HG03565 (cell line): ENCODE data around the gene THAP7.

Experiments used
- ATAC-seq: cut with Tn5 transposase; IDR thresholded peaks from one replicate; pipeline ENCODE4 v1.9.1; 2021; ENCODE audit warnings: mild to moderate bottlenecking, moderate library complexity; ENCODE audit not compliant: unreplicated experiment

The THAP7 gene

DNA sequence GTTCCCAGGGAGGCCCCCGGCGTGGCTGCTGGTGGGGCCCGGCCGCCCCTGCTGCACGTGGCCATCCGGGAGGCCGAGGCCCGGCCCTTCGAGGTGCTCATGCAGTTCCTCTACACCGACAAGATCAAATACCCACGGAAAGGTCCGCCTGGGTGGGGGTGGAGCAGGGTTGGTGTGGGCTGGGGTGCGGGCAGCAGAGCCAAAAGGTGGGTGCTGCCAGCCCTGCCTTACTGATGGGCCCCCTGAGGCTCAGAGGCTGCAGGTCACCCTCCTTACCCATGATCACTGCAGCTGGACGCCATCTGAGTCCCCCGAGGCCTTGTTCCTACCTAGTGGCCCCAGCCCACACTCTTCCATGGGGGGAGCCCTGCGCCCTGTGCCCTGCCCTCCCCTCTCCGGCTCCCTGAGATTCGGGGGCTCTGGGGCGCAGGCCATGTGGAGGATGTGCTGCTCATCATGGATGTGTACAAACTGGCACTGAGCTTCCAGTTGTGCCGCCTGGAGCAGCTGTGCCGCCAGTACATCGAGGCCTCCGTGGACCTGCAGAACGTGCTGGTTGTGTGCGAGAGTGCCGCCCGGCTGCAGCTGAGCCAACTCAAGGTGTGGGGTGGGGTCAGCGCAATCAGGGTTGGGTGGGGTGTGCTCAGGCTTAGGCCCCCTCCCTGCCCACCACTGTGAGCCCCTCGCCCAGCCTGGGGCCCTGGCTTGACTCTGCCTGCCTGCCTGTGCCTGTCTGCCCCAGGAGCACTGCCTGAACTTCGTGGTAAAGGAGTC, 7.6 kb downstream of the THAP7 start:
- ATAC-seq, result no peak

DNA sequence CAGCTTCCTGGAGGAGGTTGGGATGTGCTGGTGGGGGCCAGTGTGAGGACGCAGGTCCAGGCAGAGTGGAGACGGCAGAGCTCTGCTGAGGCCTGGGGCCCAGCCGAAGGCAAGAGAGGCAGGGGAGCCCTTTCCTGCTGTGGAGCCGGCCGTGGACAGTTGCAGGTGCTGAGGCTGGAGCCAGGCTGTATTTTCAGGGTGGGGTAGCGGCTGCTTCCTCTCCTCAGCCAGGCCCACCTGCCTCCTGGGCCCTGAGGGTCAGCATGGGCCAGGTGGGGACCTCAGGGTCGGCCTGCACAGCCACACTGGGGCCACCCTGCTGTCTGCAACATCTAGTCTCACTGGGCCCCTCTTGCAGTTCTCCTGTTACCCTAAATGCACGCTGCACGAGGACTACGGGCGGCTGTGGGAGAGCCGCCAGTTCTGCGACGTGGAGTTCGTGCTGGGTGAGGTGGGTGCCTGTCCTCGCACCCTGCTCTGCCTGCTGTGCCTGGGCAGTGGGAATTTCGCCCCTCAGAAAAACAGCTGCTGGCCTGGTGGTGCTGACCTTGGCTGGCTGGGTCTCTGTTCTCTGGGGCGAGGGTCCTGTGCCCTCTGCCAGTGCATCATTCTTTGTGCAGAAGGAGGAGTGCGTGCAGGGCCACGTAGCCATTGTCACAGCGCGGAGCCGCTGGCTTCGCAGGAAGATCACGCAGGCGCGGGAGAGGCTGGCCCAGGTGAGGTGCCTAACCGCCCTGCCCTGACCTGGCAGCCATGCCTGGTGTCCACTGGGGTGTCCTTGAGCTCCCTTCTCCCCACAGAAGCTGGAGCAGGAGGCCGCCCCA, 8.4 kb downstream of the THAP7 start:
- ATAC-seq, result no peak

DNA sequence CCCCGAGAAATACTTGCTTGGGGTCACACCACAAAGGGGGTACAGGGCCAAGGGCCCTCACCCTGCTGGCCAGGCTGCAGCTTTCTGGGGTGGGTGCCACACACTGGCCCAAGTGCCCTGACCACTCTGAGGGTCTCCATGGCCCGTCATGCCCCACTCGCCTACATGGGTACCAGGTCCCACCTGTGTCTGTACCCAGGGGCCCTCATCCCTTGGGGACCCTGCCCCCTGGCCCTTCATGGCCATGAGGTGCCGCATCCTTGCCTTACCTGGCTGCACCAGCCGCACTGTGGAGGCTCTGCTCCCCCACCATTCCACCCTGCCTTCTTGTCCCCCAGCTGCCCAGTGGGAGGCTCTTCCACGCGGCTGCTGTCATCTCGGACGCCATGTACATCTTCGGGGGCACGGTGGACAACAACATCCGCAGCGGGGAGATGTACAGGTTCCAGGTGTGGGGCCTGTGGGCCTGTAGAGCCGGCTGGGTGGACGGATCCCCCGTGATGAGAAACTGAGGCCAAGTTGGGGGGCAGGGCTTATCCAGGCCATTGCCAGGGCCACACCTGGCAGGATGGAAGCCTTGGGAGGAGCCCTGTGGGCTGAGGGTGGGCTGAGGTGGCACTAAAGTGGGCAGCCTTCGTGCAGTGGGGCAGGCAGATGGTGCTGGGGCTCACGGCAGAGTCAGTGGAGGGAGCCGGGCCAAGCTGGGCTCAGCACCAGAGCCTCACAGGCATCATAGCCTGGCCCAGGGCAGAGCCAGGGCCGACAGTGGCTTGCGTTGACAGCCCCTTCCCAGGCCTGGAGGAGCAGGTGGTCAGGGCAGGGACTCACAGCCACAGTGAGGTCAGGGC, 9.2 kb downstream of the THAP7 start:
- no peak for ATAC-seq

DNA sequence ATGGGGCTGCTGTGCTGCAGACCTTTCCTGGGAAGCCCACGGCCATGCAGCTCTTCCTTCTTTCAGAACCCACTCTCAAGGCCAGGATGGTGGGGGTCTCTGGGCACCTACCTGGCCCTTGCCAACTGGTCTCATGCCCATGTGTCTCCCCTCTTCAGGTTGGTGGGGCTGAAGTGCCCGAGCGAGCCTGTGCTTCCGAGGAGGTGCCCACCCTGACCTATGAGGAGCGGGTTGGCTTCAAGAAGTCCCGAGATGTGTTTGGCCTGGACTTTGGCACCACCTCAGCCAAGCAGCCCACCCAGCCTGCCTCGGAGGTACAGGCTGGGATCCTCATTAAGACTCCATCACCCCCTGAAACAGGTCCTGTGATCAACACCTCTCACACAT, 9.9 kb downstream of the THAP7 start:
- no peak for ATAC-seq

DNA sequence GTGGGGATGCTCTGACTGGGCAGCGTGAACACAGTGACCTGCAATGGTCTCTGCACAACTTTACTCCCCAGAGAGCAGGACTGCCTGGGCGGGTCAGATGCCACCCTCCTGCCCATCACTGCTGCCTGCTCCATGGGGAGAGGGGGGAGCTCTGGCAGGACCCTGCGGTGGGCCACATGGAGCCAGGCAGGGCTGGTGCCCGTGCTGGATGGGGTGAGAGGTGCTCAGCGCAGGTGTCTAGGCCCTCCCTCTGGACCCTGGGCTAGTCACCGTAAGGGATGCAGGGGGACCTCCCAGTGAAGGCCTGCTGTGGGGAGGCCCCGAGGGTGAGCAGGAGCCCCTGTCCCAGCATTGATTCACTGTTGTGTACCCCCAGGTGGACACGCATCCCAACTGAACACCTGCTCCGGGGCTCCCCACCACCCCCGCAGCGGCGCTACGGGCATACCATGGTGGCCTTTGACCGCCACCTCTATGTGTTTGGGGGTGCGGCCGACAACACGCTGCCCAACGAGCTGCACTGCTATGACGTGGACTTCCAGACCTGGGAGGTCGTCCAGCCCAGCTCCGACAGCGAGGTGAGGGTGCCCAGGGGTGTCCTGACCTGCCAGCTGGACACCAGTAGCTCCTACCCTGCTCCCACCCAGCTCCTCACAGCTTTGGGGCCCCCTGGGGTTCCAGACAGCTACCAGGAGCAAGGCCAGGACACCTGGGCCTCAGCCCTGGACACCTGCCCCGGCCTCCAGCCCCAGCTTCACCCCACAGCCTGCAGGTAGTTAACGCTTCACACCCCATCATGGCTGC, 10.5 kb downstream of the THAP7 start:
- ATAC-seq, result no peak

DNA sequence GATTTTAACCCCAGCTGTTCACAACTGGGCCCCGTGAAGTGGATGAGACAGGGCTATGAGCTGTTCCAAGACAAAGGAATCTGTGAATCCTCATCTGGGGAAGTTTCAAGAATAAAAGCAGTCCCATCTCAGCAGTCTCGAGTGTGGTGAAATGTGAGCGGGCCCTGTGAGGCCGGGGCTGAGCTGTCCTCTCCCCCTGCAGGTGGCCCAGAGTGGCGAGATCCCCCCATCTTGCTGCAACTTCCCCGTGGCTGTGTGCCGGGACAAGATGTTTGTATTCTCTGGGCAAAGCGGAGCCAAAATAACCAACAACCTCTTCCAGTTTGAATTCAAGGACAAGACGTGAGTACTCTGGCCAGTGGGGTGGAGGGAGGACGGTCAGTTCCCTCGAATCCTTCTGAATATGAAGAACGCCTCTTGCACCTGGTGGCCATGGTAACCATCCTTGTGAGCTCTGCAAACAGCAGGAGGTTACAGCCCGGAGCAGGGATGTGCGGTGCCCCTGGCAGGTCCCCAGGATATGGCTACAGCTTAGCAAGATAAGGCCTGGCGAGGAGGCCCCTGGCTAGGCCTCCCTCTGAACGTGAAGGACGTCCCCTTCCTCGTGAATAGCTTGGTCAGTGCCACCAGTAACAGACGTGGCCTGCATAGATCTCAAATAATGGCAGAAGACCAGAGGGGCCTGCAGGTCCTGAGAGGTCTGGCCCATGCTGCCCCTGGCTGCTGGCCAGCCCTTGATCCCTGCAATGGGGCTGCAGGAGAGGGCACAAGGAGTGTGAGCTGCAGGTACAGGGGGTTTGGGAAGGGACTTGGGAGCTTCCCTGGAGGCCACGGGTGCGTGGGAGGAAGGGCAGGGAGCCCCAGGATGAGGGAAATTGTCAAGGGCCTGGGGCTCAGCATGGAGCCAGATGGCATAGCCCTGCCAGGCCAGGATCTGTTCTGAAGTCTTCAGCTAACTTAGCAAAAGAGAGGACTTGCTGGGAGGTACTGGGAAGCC, 11.4 kb downstream of the THAP7 start:
- ATAC-seq, result no peak

DNA sequence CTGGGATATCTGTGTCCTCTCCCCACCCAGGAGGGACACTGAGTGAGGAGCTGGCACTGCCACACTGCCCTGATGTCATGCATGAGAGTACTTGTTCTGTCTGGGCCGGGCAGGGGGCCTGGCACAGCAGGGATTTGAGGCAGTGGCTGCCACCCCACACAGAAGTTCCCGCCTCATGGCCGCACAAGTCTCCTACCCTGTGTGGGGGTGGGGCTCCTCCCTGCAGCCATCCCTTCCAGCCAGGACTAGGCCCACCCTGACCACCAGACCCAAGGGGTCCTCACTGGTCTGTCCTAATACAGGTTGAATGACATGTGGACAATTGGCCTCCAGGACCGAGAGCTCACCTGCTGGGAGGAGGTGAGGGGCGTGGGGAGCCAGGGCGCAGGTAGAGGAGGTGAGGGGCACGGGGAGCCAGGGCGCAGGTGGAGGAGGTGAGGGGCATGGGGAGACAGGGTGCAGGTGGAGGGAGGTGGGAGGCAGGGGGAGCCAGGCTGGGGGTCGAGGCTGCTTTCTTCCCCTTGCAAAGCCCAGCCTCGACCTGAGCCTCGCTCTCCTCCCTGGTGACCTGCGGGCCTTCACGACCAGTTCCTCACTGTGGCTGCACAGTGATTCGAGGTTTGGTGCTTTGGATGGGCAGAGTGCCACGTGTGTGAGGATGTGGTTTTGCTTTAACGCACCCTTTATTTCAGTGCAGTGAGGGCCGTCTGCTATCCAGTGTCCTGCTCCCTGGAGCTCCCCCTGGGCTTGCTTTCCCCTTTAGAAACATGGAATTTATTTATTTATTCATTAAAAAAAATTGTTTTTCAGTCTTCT, 12.4 kb downstream of the THAP7 start:
- ATAC-seq, result no peak

DNA sequence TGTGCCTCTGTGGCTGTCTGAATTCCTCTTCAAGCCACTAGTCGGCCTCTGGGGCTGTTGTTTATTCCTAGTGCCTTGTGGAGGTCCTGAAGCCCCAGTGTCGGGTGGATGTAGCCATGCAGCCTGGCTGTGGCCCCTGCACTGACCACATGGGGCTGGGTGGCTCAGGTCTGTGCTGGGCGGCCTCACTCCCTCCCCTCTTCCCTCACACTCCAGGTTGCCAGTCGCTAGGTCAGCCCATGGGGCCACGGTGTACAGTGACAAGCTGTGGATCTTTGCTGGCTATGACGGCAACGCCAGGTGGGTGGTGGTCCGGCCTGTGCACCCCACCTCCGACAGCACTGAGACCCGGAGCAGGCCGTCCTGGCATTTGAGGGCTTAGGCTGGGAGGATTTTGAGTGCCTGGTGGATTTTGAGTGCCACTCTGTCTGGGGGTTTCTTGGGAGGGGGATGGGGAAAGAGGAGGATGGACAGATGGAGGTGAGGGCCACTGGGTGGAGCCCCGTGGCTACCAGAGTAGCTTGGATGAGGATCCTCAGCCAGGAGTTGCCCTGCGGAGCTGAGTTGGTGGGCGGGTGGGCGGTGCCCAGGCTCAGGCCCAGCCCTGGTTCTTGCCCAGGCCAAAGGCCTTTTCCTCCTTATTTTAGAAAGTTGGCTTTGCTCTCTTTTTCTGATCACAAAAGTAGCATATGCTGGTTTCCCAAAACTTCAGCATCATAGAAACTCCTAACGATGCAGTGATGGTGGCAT, 13.2 kb downstream of the THAP7 start:
- ATAC-seq, result no peak

DNA sequence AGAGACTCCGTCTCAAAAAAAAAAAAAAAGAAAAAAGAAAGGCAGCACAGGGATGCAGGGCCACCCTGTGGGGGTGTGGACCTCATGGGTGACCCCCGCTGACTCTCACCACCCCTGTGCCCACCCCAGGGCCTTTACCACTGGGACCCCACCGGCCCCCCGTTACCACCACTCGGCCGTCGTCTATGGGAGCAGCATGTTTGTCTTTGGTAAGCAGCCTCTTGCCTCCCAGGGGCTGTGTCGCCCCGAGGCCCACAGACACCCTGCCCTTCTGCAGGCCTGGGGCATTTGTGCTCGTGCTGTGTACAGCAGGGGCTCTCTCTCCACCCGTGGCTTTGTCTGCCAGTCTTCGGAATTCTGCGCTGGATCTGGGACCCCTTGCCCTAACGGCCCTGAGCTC, 14.5 kb downstream of the THAP7 start:
- no peak for ATAC-seq

DNA sequence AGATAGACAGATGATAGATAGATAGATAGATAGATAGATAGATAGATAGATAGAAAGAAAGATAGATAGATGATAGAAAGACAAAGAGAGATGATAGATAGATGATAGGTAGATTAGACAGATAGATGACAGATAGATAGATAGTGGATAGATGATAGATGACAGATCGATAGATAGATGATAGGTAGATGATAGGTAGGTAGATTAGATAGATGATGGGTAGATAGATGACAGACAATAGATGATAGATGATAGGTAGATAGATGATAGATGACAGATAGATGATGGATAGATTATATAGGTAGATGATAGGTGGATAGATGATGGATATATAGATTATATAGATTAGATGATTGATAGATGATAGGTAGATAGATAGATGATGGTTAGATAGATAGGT, 15.6 kb downstream of the THAP7 start:
- ATAC-seq, result no peak

DNA sequence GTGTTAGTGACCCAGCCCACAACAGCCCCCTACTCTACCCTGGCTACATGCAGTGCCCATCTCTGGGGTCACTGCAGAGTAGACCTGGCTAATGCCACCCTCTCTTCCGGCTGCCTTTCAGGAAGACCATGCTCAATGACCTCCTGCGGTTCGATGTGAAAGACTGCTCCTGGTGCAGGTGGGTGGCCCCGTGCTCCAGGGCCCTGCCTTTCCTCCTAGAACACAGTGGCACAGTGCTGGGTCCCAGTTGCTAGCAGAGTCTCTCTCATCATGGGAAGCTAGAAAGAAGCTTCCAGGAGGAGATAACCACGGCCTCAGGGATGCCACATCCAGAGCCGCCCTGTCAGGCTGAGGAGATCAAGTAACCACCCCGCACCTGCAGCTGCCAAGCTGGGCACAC, 16.2 kb downstream of the THAP7 start:
- no peak for ATAC-seq

DNA sequence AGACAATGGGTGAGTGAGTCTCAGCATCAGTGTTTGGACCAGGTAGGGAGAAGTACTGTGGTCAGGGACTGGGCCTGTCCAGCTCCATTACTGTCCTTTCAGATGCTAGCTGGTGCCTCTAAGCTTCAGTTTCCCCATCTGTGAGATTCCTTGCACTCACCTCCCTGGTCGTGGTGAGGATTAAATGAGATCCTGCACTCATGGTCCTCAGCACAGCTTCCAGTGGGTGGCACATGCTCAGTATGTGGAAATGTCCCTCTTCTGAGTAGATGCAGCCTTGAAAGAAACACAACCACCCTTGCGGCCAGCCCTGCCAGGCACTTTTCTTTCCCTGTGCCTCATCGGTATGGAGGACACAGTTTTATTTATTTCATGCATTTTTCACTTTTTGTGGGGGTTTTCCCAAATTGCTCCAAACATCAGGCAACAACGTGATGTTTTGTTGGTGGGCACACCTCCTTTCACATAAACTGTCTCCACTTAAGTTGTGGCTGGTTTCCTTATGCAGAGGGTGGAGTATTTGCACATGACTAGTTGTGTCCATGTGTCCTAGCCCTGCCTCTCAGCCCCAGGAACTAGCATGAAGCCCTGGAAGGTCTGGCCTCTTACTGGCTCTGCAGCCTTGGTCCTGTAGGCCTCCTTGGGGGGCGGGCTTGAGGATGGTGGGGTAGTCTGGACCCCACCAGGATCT, 18.7 kb downstream of the THAP7 start:
- ATAC-seq, result no peak

DNA sequence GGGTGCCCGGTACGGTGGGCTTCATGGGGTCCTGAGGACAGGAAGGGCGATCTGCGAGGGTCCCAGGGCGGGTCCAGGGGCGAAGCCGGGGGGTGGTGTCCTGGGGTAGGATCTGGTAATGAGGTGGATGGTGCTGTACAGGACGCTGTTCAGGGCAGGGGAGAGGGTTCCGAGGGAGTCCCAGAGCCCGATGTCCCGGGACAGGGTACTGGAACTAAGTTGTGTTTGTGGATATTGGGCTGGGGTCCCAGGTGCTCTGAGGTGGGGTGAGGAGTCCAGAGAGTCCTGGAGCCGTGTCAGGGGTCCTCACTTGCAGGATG, 19.4 kb downstream of the THAP7 start:
- ATAC-seq, result no peak

DNA sequence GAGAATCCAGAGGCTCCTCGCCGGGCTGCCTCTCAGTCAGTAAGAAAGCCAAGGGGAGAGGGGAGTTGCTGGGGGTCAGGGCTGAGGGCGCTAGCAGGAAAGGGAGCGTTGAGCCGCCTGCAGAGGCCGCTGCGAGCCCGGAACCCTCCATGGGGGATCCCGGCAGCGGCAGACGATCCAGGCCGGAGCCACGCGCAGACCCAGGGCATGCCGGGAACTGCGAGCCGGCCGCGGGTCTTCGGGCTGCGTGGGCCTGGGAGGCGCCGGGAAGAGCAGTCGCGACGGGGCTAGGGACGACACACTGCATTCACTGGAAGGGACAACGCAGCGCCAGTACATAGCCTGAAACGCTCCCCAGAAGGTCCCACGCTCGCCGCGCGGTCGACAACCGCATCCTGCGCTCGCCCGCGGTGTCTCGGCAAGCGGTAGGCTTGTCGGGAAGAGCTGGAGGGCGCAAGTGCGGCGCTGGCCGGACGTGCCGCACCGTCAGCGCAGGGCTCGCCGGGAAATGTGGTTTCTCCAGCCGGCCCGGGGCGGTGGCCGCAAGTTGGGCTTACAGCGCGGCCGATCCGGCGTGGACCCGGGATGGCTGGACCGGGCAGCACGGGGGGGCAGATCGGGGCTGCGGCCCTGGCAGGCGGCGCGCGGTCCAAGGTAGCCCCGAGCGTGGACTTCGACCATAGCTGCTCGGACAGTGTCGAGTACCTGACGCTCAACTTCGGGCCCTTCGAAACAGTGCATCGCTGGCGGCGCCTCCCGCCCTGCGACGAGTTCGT, 19.9 kb downstream of the THAP7 start, which contains the start of gene LZTR1:
TSS of gene LZTR1 (plus strand) at position 511 of the 776 bp plus-strand sequence. CDS start at position 586, 75 bp downstream.
- ATAC-seq, result peak; percentile 73

DNA sequence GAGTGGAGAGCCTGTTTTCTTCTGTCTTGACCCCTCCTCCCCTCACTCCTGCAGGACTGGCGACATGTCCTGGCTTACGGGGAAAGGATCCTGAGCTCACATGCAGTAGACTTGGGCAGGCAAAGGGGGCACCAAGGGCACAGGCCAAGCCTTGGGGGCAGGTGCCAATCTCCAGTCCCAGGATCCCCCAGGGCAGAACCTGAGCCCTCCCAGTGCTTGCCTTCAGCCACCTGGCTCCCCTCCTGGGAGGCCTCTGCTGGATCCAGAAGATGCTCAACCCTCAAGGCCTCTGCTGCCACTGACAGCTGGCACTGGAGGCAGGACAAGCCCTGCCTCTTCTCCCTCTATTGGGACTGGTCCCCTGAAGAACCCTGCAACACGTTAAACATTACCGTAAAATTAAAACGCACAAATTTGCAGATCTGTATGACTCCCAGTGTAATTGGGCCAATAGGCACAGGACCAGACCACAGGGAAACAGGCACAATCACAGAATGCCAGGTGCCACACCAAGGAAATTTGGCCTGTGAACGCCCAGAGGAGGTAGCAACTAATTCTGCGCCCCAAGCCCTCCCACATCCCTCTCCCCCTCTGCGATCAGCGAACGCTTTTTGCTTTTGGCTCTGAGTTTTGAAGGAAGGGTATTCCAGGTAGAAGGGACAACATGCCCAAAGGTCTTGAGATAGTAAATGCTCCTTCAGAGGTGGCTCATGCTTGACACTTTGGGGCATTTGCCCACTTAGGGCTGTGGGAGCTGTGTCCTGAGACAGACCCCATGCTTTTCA, 20.8 kb downstream of the THAP7 start:
- no peak for ATAC-seq

DNA sequence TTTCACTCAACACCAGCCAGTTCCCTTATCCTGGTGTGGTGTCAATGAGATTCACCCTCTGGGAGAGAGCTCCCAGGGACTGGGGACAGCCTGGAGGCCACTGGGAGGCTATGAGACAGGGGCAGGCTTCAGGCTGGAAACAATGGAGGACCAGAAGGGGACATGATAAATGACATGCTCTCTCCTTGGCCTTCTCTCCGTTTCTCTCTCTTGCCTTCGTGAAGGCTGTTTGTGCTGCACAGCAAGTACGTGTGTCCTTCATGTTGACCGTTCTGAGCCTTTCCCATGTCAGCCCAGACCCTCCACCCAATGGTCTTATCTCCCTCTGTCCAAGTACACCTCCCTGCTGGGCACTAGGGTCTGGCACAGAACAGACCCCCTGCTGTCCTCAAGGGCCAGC, 21.4 kb downstream of the THAP7 start:
- ATAC-seq, result no peak
